GM12878 (cell line): Measurements from ENCODE around the gene SETBP1. TPM values are rescaled to one million over a fixed set of nuclear protein-coding genes. Genes with fewer than 3 reads are reported as not detected.

Source experiments
- ATAC-seq: fragments of 200-7000 bp; cut with Tn5 transposase; 3 replicates; pipeline ENCODE4 v1.9.1; 2020; ENCODE audit warnings: mild to moderate bottlenecking, moderate library complexity
- BruUV-seq: library from RNA; stranded (reverse); fragments of 400-500 nt; replicated peaks from 2 replicates; lab custom pipeline; 2021; lab: Mats Ljungman, UMichigan
- CTCF ChIA-PET: fragments of 300-600 bp; sonication (Branson Sonifier 250); formaldehyde crosslinking; extraction: SDS; loops from one replicate; lab custom pipeline; 2021; ENCODE audit warnings: inconsistent platforms; lab: Yijun Ruan, JAX
- POLR2A ChIA-PET: fragments of 350-600 bp; formaldehyde crosslinking; extraction: SDS; loops from one replicate; lab custom pipeline; 2021; ENCODE audit warnings: inconsistent platforms; lab: Charles Lee
- RAD21 ChIA-PET: fragments of 300-600 bp; sonication (Branson Sonifier 250); formaldehyde crosslinking; loops from one replicate; lab custom pipeline; 2023; ENCODE audit warnings: antibody characterized with exemption; ENCODE audit not compliant: unreplicated experiment; lab: Charles Lee
- SMC1A ChIA-PET: fragments of 300-600 bp; sonication (Branson Sonifier 250); formaldehyde crosslinking; loops from one replicate; lab custom pipeline; 2023; ENCODE audit not compliant: unreplicated experiment, uncharacterized antibody; lab: Charles Lee
- DNase-seq: peaks from one replicate; pipeline ENCODE4 v3.0.0-alpha.2; 2011; ENCODE audit warnings: low read depth, low spot score
- FAIRE-seq: peaks from 3 replicates; lab custom pipeline; 2011; peaks lifted over from hg19 to GRCh38; lab: Jason Lieb, UNC
- H2AFZ ChIP-seq: 2 replicates; pipeline ENCODE4 v1.6.0; 2011; ENCODE audit warnings: low read depth, low read length, control low read depth; ENCODE audit not compliant: control insufficient read depth
- H3K27ac ChIP-seq: 2 replicates; pipeline ENCODE4 v1.5.1; 2011; ENCODE audit warnings: control low read depth; ENCODE audit not compliant: control insufficient read depth, insufficient read depth
- H3K27me3 ChIP-seq, 2 experiments: replicated peaks in 1 of 2; 2 replicates each; pipeline versions ENCODE4 v1.6.0 to v1.6.1; 2011; ENCODE audit warnings: low read length in 1 of 2; ENCODE audit not compliant: control insufficient read depth in 2 of 2, insufficient read depth in 2 of 2
- H3K36me3 ChIP-seq, 2 experiments: 2 replicates each; pipeline ENCODE4 v1.5.1; 2011; ENCODE audit warnings: low read length in 1 of 2; ENCODE audit not compliant: control insufficient read depth in 2 of 2, insufficient read depth in 2 of 2
- H3K4me1 ChIP-seq: 2 replicates; pipeline ENCODE4 v1.6.1; 2011; ENCODE audit warnings: mild to moderate bottlenecking, low read length, moderate library complexity, mixed read lengths; ENCODE audit not compliant: control insufficient read depth, insufficient read depth
- H3K4me2 ChIP-seq: 2 replicates; pipeline ENCODE4 v1.6.0; 2011; ENCODE audit warnings: control low read depth; ENCODE audit not compliant: control insufficient read depth, insufficient read depth
- H3K4me3 ChIP-seq: fragments of 200-600 bp; sonication (generic); 2 replicates; pipeline ENCODE4 v1.5.1; 2016
- H3K79me2 ChIP-seq: 2 replicates; pipeline ENCODE4 v1.6.0; 2011; ENCODE audit warnings: low read length; ENCODE audit not compliant: control insufficient read depth, insufficient read depth
- H3K9ac ChIP-seq: 2 replicates; pipeline ENCODE4 v1.8.0; 2011; ENCODE audit warnings: low read length, control low read depth, mixed read lengths; ENCODE audit not compliant: control insufficient read depth, insufficient read depth
- H3K9me3 ChIP-seq: replicated peaks from 3 replicates; pipeline ENCODE4 v1.5.1; 2011; ENCODE audit warnings: mild to moderate bottlenecking, low read length; ENCODE audit not compliant: control insufficient read depth, insufficient read depth
- H4K20me1 ChIP-seq: 2 replicates; pipeline ENCODE4 v1.6.0; 2011; ENCODE audit not compliant: control insufficient read depth, insufficient read depth
- BRCA1 ChIP-seq: IDR thresholded peaks from 2 replicates; pipeline ENCODE4 v1.6.1; 2011; ENCODE audit warnings: low read depth, low read length, improper control_type of control experiment
- CBFB ChIP-seq: IDR thresholded peaks from 2 replicates; pipeline ENCODE4 v1.6.1; 2016; ENCODE audit warnings: antibody characterized with exemption, low read depth
- CBX3 ChIP-seq: fragments of 200-600 bp; sonication (generic); IDR thresholded peaks from 2 replicates; pipeline ENCODE4 v1.6.1; 2016; ENCODE audit warnings: low read depth, borderline replicate concordance
- CHD2 ChIP-seq: IDR thresholded peaks from 2 replicates; pipeline ENCODE4 v1.6.1; 2011; ENCODE audit warnings: low read depth, low read length, improper control_type of control experiment, borderline replicate concordance
- FOXK2 ChIP-seq: fragments of 450-650 bp; IDR thresholded peaks from 2 replicates; pipeline ENCODE4 v1.6.1; 2017; ENCODE audit warnings: mild to moderate bottlenecking, moderate library complexity
- MEF2A ChIP-seq: IDR thresholded peaks from 2 replicates; pipeline ENCODE4 v1.6.1; 2011; ENCODE audit warnings: low read depth, mild to moderate bottlenecking, low read length, moderate library complexity; ENCODE audit not compliant: insufficient read depth
- NFIC ChIP-seq: IDR thresholded peaks from 2 replicates; pipeline ENCODE4 v1.6.1; 2012; ENCODE audit warnings: low read depth, mild to moderate bottlenecking, inconsistent platforms, low read length, moderate library complexity
- NR2C1 ChIP-seq: fragments of 450-650 bp; IDR thresholded peaks from 2 replicates; pipeline ENCODE4 v1.6.1; 2017; ENCODE audit warnings: antibody characterized with exemption, mild to moderate bottlenecking, moderate library complexity
- NR2C2 ChIP-seq: IDR thresholded peaks from 2 replicates; pipeline ENCODE4 v1.6.1; 2011; ENCODE audit warnings: borderline replicate concordance, low read depth; ENCODE audit not compliant: control insufficient read depth, insufficient read length
- NR2F1 ChIP-seq: fragments of 450-650 bp; conservative IDR thresholded peaks from 2 replicates; pipeline ENCODE4 v1.6.1; 2017; ENCODE audit warnings: mild to moderate bottlenecking
- POLR2A ChIP-seq: IDR thresholded peaks from 2 replicates; pipeline ENCODE4 v1.6.1; 2011; ENCODE audit warnings: low read depth, mild to moderate bottlenecking, low read length
- RAD51 ChIP-seq: fragments of 450-650 bp; IDR thresholded peaks from 2 replicates; pipeline ENCODE4 v1.6.1; 2016; ENCODE audit warnings: moderate library complexity, mild to moderate bottlenecking, inconsistent platforms
- RCOR1 ChIP-seq: conservative IDR thresholded peaks from 2 replicates; pipeline ENCODE4 v1.6.1; 2012; ENCODE audit warnings: low read depth, low read length, improper control_type of control experiment
- SMARCA5 ChIP-seq: fragments of 450-650 bp; IDR thresholded peaks from 2 replicates; pipeline ENCODE4 v1.6.1; 2017; ENCODE audit warnings: mild to moderate bottlenecking
- WGBS: methylation state at CpG from one replicate; pipeline ENCODE4 v1.1.6; 2016; ENCODE audit warnings: low lambda C conversion rate; ENCODE audit not compliant: insufficient replicate concordance, insufficient coverage; ENCODE audit errors: missing lambda C conversion rate; 5-methylcytosine and 5-hydroxymethylcytosine counted together
- in situ Hi-C: fragments of 300-500 bp; cut with MboI; formaldehyde crosslinking; loops from 9 replicates; pipeline ENCODE4 v1.14.3; 2018; ENCODE audit warnings: mixed read lengths
- intact Hi-C: fragments of 100-400 bp; cut with micrococcal nuclease; formaldehyde crosslinking; loops from one replicate; pipeline ENCODE4 v1.14.2; 2022; ENCODE audit not compliant: unreplicated experiment
- polyA plus RNA-seq, 11 experiments: library from polyadenylated mRNA; depleted of rRNA in 4 of 11; unstranded in 6 of 11; stranded (reverse) in 5 of 11; fragments of >200 nt; fragmentation: Nextera tagmentation in 4 of 11; fragmentation: Illumina TruSeq in 1 of 11; extraction: Ambion mirVana in 4 of 11; extraction: Trizol in 1 of 11; gene quantifications; 1 replicate in 1 of 11; 2 replicates in 10 of 11; pipeline versions ENCODE4 v1.2.1 to v1.2.3, GENCODE V29; 2011 to 2016; ENCODE audit warnings: inconsistent platforms in 2 of 11, missing spikeins in 2 of 11, low read depth in 1 of 11
- total RNA-seq, 4 experiments: library from RNA; depleted of rRNA in 3 of 4; stranded (reverse); fragments of >200 nt in 3 of 4; fragmentation: Illumina TruSeq in 1 of 4; extraction: Trizol in 1 of 4; gene quantifications; 2 replicates each; pipeline versions ENCODE4 v1.2.1 to v1.2.3, GENCODE V29; 2013 to 2021
- TF ChIP-seq, protein P1 (sequence below): IDR thresholded peaks from 2 replicates; pipeline ENCODE4 v1.6.1; 2011; ENCODE audit warnings: borderline replicate concordance, low read depth, mild to moderate bottlenecking, moderate library complexity, mixed read lengths, low read length; ENCODE audit not compliant: insufficient read depth; ENCODE audit errors: extremely low read length
- TF ChIP-seq, protein P2 (sequence below): IDR thresholded peaks from 2 replicates; pipeline ENCODE4 v1.6.1; 2011; ENCODE audit warnings: low read depth, low read length, improper control_type of control experiment, borderline replicate concordance
- TF ChIP-seq, protein P3 (sequence below): fragments of 450-650 bp; IDR thresholded peaks from 2 replicates; pipeline ENCODE4 v1.6.1; 2017; ENCODE audit warnings: antibody characterized with exemption, mild to moderate bottlenecking, moderate library complexity

Gene SETBP1
- total and polyA plus RNA-seq, 10 of the 15 experiments (the other 5 are each of a cell fraction or from before 2014, with no cell fraction given) = 0.99 to 29.7 (median 8.3) TPM

DNA sequence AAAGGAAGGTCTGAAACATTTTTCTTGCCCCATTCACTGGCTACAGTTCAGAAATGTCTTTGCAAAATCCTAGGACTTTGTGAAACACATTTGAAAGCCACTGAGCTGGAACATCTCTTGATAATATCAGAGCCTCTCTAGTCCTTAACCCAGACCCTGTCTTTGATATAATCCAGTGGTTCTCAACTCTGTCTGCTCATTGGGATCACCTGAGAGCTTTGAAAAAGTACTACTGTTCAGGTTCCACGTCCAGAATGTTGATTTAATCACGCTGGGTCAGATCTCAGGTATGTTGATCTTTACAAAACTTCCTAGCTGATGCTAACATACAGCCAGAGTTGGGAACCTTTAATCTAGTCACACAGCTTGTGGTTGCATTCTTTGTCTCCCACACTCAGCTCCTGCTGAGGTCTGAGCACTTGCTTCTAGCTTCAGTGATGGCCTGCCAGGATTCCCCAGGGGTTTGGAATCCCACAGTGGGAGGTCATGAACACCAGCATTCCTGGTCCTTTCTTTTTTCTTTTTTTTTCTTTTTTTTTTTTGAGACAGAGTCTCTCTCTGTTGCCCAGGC lies 262.7 kb downstream of the SETBP1 start:
- 58% methylated on average over 2 of the region's 2 CpGs for WGBS
- Histone ChIP-seq H3K27ac (no peak overlapping the region), H4K20me1 (no peaks in the 10 kb centered on the region), H3K4me1 (no peaks in the 10 kb centered on the region), H3K27me3 (no peaks in the 10 kb centered on the region), H3K9me3 (no peaks in the 10 kb centered on the region), H2AFZ (no peak overlapping the region), H3K4me2 (no peak overlapping the region), H3K9ac (no peak overlapping the region), H3K79me2 (no peaks in the 10 kb centered on the region), H3K36me3 (no peaks in the 10 kb centered on the region), H3K4me3 (no peak overlapping the region)
- ChIA-PET CTCF (interaction anchor here (0.6 to 1.2 kb wide), 4 partner anchors 10 to 443 kb away, joined by 3 to 4 read pairs (median 3); no protein-coding TSS in a partner anchor), RAD21 (interaction anchor here (0.8 to 1.2 kb wide), 3 partner anchors 18 to 269 kb away, joined by 3 read pairs; no protein-coding TSS in a partner anchor), POLR2A (interaction anchor here (0.7 kb wide), 1 partner anchor 136 kb away, joined by 4 read pairs; no protein-coding TSS in a partner anchor), SMC1A (interaction anchor here (0.6 to 2.6 kb wide), 6 partner anchors 19 to 137 kb away, joined by 3 to 12 read pairs (median 4); no protein-coding TSS in a partner anchor)
- ATAC-seq = no peak
- no peak for TF ChIP-seq CHD2
- TF ChIP-seq, protein P1, sequence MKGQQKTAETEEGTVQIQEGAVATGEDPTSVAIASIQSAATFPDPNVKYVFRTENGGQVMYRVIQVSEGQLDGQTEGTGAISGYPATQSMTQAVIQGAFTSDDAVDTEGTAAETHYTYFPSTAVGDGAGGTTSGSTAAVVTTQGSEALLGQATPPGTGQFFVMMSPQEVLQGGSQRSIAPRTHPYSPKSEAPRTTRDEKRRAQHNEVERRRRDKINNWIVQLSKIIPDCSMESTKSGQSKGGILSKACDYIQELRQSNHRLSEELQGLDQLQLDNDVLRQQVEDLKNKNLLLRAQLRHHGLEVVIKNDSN = no peak
- no peak for TF ChIP-seq SMARCA5
- no peak for TF ChIP-seq CBX3
- TF ChIP-seq NR2C2 = no peak
- TF ChIP-seq, protein P2, sequence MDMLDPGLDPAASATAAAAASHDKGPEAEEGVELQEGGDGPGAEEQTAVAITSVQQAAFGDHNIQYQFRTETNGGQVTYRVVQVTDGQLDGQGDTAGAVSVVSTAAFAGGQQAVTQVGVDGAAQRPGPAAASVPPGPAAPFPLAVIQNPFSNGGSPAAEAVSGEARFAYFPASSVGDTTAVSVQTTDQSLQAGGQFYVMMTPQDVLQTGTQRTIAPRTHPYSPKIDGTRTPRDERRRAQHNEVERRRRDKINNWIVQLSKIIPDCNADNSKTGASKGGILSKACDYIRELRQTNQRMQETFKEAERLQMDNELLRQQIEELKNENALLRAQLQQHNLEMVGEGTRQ = no peak
- TF ChIP-seq FOXK2 = no peak
- TF ChIP-seq RAD51 = no peak
- no peak for TF ChIP-seq CBFB
- no peak for TF ChIP-seq RCOR1
- no peak for TF ChIP-seq NFIC
- TF ChIP-seq POLR2A = no peak
- TF ChIP-seq, protein P3, sequence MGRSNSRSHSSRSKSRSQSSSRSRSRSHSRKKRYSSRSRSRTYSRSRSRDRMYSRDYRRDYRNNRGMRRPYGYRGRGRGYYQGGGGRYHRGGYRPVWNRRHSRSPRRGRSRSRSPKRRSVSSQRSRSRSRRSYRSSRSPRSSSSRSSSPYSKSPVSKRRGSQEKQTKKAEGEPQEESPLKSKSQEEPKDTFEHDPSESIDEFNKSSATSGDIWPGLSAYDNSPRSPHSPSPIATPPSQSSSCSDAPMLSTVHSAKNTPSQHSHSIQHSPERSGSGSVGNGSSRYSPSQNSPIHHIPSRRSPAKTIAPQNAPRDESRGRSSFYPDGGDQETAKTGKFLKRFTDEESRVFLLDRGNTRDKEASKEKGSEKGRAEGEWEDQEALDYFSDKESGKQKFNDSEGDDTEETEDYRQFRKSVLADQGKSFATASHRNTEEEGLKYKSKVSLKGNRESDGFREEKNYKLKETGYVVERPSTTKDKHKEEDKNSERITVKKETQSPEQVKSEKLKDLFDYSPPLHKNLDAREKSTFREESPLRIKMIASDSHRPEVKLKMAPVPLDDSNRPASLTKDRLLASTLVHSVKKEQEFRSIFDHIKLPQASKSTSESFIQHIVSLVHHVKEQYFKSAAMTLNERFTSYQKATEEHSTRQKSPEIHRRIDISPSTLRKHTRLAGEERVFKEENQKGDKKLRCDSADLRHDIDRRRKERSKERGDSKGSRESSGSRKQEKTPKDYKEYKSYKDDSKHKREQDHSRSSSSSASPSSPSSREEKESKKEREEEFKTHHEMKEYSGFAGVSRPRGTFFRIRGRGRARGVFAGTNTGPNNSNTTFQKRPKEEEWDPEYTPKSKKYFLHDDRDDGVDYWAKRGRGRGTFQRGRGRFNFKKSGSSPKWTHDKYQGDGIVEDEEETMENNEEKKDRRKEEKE = no peak
- TF ChIP-seq NR2F1 = no peak
- TF ChIP-seq NR2C1 = no peak
- no peak for TF ChIP-seq MEF2A
- TF ChIP-seq BRCA1 = no peak
- FAIRE-seq = no peak
- no peak for DNase-seq
- in situ Hi-C loops = no loop called here
- BruUV-seq = no TSS peak
- intact Hi-C loops = no loop called here
